ENCODE results near the gene CES2. TPM values are rescaled to one million over a fixed set of nuclear protein-coding genes. Genes with fewer than 3 reads are reported as not detected.

Gene CES2
- total and polyA plus RNA-seq, 9 of the 15 experiments (the other 6 are each of a cell fraction or from before 2014, with no cell fraction given), result 2.2 to 37.9 (median 24.4) TPM

- peak; percentile 31; the same call in 1 of the 2 replicates for TF ChIP-seq VEZF1 (CRISPR knock-in tag; IDR thresholded peaks at IDR 0.05)
- no peak for TF ChIP-seq CBX2 (IDR thresholded peaks at IDR 0.05; ENCODE audit: insufficient read depth, low read length, poor library complexity, severe bottlenecking)
- TF ChIP-seq POLR2AphosphoS5 (IDR thresholded peaks at IDR 0.05; ENCODE audit: control insufficient read depth, insufficient read depth, low read depth, low read length), result no peak
- no peak for TF ChIP-seq ZNF239 (CRISPR knock-in tag; IDR thresholded peaks at IDR 0.05)
- no peak for TF ChIP-seq ZNF561 (CRISPR knock-in tag; conservative IDR thresholded peaks at IDR 0.05)
- TF ChIP-seq RBM34 (IDR thresholded peaks at IDR 0.05; ENCODE audit: borderline replicate concordance, insufficient read depth, low read length), result no peak
- no peak for TF ChIP-seq NFATC3 (IDR thresholded peaks at IDR 0.05)
- TF ChIP-seq MYC (IDR thresholded peaks at IDR 0.05; ENCODE audit: low read depth, low read length), result no peak; the same call in 1 of the 2 replicates
- TF ChIP-seq MYC (CRISPR knock-in tag; IDR thresholded peaks at IDR 0.05; ENCODE audit: borderline replicate concordance, low read depth), result no peak
- TF ChIP-seq RBM15 (IDR thresholded peaks at IDR 0.05; ENCODE audit: insufficient read depth, low read length), result no peak
- TF ChIP-seq MCM5 (IDR thresholded peaks at IDR 0.05; ENCODE audit: low read depth), result no peak
- TF ChIP-seq NFYB (IDR thresholded peaks at IDR 0.05; ENCODE audit: extremely low read depth, insufficient read length), result peak; percentile 31
- TF ChIP-seq, protein P1, sequence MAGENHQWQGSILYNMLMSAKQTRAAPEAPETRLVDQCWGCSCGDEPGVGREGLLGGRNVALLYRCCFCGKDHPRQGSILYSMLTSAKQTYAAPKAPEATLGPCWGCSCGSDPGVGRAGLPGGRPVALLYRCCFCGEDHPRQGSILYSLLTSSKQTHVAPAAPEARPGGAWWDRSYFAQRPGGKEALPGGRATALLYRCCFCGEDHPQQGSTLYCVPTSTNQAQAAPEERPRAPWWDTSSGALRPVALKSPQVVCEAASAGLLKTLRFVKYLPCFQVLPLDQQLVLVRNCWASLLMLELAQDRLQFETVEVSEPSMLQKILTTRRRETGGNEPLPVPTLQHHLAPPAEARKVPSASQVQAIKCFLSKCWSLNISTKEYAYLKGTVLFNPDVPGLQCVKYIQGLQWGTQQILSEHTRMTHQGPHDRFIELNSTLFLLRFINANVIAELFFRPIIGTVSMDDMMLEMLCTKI (IDR thresholded peaks at IDR 0.05; ENCODE audit: partially characterized antibody), result no peak
- no peak for TF ChIP-seq RFX7 (CRISPR knock-in tag; IDR thresholded peaks at IDR 0.05)
- peak; percentile 14 to 66; a peak in 2 of 4 replicates for TF ChIP-seq RCOR1 (IDR thresholded peaks at IDR 0.05; ENCODE audit: borderline replicate concordance in 1 of 2, low read depth in 2 of 2, low read length in 2 of 2)
- no peak for TF ChIP-seq ZNF583 (CRISPR knock-in tag; IDR thresholded peaks at IDR 0.05)
- peak; percentile 92 for TF ChIP-seq MEIS2 (IDR thresholded peaks at IDR 0.05; ENCODE audit: partially characterized antibody)
- TF ChIP-seq STAG1 (CRISPR knock-in tag; IDR thresholded peaks at IDR 0.05; ENCODE audit: borderline replicate concordance), result no peak
- no peak for TF ChIP-seq HMGN3 (IDR thresholded peaks at IDR 0.05; ENCODE audit: borderline replicate concordance, extremely low read depth, insufficient read length, low read depth, low read length)
Measured at GRCh38 chr16:66905633-66906539, 29.4 kb upstream of the CES2 start (continued).
